ENCODE measurements around the gene NEUROD4.
"Not testable (repeated sequence)": the region's sequence is repeated elsewhere in the genome, so short reads cannot be mapped to it uniquely, and the experiment has no call there.

The NEUROD4 gene, protein sequence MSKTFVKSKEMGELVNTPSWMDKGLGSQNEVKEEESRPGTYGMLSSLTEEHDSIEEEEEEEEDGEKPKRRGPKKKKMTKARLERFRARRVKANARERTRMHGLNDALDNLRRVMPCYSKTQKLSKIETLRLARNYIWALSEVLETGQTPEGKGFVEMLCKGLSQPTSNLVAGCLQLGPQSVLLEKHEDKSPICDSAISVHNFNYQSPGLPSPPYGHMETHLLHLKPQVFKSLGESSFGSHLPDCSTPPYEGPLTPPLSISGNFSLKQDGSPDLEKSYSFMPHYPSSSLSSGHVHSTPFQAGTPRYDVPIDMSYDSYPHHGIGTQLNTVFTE

DNA sequence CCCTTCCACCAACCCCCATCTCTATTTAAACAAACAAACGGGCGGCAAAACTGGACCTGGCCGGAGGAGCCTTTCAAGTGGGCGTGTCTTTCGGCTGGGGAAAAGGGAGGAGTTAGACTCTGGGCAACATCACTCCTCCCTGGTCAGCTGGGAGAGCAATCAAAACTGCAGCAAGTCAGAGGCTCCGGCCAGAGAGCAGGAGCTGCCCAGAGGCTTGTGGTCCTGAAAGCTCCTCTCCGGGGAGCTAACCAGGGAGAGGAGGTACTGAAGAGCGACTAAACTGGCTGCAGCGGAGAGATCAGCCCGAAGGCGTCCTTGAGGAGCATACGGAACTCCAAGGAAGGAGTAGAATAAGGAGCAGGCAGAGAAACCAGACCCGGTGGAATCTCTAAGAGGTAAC, at the start of gene NEUROD4:
NEUROD4 (plus strand) TSS at position 191 of the 400 bp plus-strand sequence. CDS start 6,466 bp downstream, outside the sequence.
- peak; percentile 18 for DNase-seq

DNA sequence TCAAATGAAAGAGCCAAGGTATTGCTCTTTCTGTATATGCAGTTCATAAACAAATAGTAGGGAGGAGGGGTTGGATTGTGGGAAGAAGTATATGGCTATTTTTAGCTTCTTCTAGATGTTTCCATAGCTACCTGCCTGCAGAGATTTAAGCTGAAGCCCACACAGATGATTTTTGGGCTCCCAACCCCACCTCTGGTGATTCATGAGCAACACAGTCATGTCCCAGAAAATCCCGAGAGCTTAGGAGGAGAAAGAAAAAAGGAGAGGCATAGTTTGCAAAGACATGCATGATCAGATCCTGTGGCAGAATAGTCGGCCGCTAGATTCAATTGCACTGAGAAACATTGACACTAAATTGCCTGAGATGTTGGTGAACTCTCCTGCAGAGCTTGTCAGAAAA, 49.0 kb upstream of the NEUROD4 start:
- DNase-seq, result no peak

DNA sequence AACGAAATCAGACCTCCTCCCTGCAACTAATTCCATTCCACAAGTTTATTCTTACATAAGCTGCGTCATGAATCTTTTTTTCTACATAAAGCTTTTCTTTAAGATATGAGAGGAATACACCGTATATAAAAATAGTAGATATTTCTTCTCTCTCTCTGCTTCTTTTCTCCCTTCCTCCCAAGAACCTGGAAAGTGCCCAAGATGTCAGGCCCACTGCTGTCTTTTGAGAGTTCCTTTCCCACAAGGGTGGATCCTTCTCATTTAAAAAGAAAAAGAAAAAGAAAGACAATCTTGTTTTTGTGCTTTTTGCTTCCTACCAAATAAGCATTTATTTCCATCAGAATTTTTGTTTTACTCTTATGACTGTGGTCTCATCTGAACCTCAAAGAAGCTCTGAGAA, 46.2 kb upstream of the NEUROD4 start:
- DNase-seq, result no peak

DNA sequence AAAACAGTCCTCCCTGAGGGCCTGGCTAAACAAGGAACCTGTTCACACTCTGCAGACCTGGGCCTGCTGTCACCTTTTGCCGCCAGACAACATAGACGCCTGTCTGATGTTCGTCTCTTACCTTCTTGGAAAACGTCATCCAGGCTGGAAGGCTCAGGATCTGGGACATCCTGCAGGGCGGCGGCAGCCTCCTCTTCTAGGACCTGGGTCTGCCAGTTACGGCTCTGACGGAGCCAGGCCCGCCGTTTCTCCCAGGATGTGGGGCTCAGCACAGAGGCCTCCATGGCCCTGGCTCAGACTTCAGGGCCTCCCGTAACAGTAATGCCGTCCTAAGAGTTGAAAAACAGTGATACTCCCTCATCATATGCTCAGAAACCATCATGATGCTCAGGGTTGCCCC, 45.5 kb upstream of the NEUROD4 start:
- DNase-seq, result no peak

DNA sequence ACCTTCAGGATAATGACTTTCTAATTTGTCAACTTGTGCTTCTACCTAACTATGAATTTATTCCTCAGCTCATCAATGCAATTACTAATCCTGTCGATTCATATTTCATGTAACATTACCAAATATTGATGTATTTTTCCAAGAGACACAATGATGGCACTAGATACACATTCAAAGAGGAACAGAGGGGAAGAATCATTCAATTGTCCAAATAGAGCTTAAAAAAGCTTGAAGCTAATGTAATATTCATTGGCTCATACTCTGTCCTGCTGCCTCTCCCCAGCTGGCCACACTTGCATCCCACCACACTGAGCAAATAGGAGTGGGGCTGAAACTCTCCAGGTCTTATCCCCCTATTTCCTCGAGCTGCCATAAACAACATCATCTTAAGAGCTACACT, 44.5 kb upstream of the NEUROD4 start:
- DNase-seq, result no peak

DNA sequence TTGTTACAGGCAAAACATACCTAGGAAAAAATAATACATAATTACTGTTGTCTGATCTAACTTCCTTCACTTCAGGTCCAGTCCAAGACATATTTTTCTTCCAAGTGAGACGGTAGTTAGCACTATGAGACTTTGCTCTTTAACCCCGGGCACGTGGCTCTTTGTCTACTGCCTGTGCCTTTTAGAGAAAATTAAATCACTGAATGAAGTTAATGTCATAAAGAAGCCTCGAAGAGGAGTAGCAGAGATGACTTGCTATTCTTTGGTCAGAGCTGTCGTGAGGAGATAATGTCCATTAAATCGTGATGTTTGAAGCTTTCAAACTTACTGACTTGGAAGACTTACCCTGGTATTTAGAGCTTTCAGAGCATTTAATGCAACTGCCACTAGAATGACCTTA, 43.9 kb upstream of the NEUROD4 start:
- DNase-seq, result no peak

DNA sequence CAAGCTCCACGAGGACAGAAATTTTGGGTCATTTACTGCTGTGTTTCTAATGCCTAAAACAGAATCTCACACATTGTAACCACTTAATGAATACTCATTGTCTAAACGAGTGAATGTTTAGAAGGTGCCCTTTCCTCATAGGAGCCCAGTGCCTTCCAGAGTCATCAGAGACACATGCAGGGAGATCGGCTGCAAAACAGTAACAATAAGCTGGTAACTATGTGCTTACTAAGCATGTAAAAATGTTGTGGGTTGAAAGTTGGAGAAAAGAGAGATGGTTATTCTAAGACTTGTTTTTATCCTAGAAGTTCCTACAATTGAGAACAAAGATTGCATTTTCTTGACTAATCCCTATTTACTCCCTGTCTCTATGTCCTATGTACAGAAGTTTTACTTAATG, 42.6 kb upstream of the NEUROD4 start:
- no peak for DNase-seq

DNA sequence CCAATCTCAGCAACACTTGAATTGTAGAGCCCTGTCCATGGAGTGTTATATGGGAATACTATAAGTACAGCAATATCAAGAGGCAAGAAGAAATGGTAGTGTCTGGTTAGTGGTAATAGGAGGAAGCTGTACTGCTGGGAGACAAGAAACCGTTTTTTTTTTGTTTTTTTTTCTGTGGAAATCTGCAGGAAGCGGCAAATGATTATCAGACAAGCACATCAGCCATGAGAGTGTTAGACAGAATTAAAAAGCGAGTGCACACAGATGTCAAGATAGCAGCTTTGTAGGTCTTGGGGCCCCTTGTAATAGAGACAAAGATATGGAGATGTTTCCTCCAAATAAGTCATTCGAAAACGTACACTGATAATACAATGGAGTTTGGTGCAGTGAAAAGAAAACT, 41.9 kb upstream of the NEUROD4 start:
- no peak for DNase-seq

DNA sequence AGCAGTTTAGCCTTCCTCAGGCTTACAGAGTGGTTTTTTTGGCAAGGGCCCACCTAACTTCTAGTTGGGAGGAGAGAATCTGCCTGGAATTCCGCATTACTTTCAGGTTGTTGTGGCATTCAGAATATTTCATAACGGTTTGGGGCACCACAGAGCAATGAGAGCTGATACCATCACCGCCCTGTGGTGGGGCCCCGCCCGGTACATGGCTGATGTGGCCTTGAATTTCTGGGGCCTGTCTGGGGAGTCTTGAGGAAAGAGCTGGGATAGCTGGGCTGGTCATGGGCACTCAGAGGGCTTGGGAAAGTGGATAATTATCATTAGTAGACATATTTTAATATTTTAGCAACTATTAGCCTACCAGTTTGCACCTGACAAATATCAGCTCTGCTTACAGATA, 39.4 kb upstream of the NEUROD4 start:
- peak; percentile 60 for DNase-seq

DNA sequence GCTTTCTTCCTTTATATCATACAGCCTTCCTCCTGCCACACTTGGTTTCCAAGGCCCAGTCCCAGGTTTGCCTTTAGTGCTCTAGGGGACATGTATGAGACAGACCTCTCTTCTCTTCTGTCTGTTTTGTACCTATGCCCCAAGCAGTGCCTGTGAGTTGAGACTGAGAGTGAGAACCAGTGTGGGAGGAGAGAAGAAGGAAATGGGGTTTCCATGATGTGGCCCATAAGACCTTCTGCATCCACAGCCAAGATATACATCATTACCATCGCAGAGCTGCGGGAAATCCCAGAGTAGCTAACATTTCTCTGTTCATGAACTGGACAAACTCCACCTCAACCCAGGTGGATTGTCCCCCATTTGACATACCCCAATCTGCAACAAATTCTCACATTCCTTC, 38.0 kb upstream of the NEUROD4 start:
- DNase-seq, result peak; percentile 53

DNA sequence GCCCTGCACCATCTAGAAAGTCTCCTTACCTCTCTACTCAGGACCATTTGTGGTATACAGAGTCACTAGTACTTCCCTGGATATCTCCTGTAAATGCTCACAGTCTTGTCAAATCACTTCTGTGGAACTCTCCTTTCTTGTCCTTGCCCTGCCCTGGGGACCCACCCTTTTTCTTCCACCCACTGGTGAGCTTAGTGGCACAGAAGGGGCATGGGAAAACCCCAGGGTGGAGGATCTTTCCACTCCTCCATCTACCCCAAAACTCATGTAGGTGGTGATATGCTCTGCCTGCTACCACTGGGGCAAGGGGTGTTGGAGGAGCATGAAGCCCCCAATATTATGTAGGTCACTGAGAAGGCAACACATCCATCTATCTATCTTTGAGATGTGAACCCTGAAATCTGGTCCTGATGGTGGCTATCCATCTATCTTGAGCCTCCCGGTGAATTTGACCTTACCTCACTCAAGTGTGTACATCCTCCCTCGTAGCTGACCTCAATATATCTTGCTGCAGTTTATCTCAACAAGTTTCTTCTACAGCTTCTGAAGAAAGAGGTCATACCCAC, 36.2 kb upstream of the NEUROD4 start:
- DNase-seq, result peak; percentile 55

DNA sequence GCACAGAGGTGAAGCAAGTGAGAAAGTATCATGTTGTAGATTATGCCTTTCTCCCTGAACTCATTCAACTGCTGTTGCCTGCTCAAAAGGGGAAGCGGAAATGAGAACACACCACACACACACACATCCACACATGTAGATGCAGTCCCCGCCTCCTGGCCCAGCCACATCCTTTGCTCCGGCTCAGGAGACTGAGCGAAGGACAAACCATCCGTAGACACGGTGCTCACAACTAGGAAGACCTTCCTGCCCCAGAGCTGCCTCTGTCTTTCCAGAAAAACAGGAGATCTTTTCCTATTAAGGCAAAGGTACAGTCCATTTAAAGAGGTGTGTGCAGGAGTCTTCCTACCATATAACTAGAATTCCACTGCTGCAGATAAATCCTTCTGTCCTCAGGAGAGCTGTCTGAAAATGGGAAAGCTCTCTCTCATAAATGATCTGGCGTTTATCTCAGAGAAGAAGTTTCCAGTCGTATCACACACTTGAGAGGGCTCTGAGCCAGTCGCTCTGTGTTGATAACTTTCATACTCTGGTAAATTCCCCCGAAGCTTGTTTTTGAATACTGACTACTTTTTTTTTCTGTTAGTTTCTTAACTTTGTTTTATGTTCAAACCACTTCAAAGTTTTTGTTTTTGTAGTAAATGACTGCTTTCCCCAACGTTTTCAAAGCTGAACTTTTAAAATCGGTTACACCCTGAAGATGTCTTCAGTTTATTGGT, 35.0 kb upstream of the NEUROD4 start, which contains the start of gene TESPA1:
TESPA1 (minus strand) TSS at position 105 of the 719 bp plus-strand sequence. CDS start 10,200 bp downstream, outside the sequence.
- peak; percentile 91 for DNase-seq

DNA sequence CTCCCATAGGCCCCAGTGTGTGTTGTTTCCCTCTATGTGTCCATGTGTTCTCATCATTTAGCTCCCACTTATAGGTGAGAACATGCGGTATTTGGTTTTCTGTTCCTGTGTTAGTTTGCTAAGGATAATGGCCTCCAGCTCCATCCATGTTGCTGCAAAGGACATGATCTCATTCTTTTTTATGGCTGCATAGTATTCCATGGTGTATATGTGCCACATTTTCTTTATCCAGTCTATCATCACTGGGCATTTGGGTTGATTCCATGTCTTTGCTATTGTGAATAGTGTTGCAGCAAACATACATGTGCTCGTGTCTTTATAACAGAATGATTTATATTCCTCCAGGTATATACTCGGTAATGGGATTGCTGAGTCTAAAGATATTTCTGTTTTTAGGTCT, 33.0 kb upstream of the NEUROD4 start:
- DNase-seq, result not testable (repeated sequence)

DNA sequence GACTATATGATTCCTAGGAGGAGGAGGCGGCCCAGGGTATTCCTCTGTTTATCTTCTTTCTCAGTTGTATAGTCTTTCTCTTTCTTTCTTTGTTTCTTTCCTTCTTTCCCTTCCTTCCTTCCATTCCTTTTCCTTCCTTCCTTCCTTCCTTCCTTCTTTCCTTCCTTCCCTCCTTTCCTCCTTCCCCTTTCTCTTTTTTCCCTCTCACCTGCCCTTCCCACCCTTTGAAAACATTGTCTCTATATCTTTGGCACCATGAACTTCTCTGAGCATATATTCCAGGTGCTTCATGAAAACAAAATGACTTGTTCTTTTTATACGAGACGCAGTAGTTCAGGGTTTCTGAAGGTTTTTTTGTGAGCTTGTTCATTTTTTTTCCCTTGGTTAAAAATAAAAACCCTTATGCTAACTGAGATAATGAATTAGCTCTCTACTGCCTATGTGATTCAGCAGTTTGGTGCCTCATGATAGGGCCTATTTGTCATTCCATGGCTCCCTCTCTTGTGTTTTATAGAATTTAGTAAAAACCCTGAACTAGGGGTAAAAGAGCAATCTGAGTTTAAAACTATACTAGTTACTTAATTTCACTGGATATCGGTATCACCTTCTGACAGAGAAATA, 32.1 kb upstream of the NEUROD4 start:
- DNase-seq, result no peak

DNA sequence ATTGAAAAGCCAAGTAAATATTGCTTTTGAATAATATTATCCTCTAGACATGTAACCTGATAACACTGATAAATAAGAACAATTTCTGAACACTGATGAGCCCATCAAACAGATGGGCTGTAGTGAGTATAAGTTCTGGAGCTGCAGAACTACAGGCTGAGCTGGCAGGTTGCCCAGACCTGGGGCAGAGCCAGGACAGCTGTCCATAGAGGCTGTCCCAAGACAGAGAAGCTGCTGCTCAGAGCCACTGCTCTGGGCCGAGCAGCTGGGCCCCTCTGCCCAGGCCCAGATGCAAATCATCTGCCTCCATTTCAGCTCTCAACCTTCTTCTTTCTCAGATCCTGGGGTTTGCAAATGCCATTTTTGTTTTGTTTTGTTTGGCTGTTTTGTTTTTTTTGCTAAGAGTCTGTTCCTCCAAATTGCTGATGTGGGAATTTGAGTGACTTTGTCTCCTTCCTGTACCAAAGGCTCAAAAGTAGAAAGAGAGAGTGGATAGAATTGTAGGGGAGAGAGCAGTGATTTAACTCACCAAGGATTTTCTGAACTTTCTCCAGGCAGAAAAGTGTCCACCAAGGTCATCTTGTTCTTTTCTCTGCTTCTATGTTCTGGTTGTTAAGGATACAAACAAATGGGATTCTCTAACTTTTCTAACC, 31.2 kb upstream of the NEUROD4 start:
- DNase-seq, result no peak

DNA sequence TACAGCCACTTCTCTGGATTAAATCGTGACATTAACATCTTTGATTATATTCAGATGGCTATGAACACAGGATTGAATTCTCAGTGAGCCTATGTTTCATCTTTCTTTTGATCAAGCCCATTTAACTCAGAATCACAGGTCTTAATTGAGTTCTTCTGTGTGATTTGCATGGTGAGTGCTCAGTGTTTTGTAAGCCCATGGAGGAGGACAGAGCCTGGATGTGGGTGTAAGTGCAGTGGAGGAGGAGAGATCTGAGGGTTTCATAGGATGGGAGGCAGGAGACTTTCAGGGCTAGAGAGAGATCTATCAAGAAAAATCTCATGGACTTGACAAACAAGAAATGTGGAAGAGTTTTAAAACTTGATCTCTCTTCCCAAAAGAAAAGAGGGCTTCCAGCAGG, 29.9 kb upstream of the NEUROD4 start:
- DNase-seq, result no peak

DNA sequence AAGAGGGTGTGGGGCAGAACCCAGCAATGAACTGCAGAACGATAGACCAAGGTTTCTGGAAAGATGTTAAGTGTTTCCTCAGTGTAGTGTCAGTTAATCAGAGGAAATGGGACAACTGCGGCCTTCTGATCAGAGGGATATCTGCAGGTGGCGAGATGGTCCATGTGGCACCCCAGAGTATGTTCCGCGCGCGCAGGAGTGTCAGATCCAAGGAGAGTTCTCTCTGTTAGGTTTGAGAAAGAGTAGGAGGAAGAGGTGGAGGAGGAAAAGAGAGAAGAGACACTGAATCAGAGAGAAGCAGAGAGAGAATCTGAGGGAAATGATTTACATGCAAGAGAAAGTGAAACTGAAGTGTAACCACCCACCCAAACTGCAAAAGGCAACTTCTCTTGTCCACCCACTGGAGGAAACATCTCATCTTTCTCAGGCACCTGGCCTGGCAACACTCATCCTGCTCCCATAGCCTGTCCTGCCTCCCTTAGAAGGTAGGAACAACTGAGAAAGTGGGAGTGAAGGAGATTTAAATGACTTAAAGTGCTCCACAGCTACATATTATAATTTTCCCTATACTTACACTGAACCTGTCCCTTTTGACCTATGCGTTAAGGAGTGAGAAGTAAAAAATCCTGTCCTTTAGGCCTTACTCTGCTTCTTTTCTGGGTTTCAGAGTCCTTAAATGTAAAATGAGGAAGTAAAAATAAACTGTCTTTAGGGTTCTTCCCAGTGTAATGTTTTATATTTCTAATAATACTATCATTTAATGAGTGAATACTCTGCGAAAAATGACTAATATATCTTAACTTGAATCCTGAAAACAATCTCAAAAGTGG, 28.4 kb upstream of the NEUROD4 start:
- peak; percentile 65 for DNase-seq

DNA sequence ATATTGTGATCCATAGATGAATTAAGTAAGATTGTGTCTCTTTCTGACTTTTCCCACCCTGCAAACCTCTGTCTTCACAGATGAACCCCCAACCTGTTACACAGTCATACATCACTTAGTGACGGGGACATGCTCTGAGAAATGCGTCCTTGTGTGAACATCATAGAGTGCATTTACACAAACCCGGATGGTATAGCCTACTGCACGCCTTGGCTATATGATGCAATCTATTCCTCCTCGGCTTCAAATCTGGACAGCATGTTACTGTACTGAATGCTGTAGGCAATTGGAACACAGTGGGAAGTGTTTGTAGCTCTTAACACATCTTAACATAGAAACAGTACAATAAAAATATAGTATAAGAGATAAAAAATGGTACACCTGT, 27.8 kb upstream of the NEUROD4 start:
- no peak for DNase-seq

DNA sequence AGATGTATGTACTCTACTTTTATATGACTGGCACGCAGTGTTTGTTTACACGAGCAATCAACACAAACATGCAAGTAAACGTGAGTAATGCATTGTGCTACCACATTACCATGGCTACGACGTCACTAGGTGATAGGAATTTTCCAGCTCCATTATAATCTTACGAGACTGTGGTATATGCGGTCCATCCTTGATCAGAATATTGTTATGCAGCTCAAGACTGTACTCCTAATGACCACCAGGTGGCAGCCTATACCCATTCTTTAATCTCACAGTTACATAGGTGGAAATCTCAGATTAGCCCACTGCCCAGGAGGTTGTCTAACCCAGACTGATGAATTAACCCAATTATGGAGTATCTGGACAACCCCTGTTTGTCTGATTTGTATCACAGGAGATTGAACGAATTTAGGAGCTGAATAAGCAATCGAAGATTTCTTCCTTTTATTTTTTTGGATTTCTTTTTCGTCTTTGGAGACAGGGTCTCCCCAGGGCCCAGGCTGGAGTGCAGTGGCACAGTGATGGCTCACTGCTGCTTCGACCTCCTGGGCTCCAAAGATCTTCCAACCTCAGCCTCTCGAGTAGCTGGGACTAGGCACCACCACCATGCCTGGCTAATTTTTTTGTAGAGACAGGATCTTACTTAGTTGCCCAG, 26.5 kb upstream of the NEUROD4 start:
- DNase-seq, result peak; percentile 86

DNA sequence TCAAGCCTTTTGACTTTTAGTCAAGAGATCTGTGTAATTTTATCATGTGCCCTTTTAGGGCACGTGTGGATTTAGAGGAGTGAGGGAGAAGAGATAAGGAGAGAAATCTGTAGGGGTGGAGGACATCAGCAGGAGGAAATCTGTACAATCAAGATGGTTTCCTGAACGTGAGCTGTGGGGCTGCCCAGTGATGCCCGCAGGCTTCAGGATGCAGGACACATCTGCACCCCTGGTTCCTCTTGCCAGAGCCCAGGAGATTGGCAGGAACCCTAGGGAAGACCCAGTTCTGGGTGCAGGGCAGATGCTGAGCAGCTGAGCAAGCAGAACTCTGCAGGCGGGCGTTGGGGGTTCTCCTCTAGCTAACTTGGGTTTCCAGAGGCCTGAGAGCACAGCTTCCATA, 23.6 kb upstream of the NEUROD4 start:
- no peak for DNase-seq

DNA sequence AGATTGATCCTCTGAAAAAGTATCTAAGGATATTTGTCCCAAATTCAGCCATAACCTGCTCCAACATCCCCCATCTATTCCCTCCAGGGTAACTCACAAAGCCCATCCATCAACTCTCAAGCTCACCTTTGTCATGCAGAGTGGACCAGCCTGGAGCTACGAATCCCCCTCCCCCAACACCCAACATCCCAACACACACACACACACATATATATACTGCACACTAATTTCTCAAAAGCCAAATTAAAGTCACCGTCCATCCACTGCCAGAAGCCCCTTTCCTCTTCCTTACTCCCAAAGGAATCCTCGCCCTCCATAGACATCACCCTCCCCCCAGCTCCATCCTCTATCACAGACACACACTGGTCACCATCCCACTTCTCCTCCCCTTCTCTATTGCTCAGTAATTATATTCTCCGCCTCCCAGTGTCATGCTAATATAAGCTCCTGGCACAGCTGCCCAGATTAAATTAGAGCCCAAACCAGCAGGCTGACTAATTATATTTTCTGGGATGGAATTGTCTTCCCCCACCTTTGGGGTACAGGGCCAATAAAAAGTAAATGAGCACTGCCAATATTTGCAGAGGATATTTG, 21.7 kb upstream of the NEUROD4 start:
- DNase-seq, result no peak

Measured in CD4-positive, alpha-beta T cell treated with Interleukin-17A for 1 hour (primary cell).